ENCODE measurements around the gene P2RX2.

DNA sequence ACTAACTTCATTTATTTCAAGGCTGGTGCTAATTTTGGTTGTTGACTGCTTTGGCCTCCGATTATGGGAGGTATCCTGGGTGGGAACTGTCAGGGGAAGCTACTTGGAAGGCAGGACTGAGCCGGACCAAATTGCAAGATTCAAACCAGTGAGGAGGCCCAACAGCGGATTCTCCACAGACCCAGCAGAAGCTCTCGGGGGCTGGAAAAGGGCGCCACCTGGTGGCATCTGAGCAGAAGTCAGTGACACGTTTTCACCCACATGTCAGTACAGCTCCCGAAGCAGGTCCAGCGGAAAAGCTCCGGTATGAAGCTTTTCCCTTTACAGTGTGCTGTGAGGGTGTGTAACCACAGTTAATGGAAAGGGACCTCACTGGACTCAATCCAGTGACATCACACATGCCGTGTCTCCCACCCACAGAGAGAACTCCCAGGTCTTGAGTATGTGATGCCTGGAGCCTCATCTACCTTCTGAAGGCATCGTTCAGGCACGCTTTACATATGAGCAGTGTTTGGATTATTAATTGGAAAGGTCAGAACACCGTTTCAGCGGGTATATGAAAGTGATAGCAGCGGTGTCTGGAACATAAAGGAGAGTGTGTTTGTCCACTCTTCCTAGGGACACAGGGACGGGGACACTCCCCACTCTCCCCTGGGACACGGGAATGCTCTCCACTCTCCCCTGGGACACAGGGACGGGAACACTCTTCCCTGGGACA lies 3.6 kb upstream of the P2RX2 start:
- TF ChIP-seq, protein P1, sequence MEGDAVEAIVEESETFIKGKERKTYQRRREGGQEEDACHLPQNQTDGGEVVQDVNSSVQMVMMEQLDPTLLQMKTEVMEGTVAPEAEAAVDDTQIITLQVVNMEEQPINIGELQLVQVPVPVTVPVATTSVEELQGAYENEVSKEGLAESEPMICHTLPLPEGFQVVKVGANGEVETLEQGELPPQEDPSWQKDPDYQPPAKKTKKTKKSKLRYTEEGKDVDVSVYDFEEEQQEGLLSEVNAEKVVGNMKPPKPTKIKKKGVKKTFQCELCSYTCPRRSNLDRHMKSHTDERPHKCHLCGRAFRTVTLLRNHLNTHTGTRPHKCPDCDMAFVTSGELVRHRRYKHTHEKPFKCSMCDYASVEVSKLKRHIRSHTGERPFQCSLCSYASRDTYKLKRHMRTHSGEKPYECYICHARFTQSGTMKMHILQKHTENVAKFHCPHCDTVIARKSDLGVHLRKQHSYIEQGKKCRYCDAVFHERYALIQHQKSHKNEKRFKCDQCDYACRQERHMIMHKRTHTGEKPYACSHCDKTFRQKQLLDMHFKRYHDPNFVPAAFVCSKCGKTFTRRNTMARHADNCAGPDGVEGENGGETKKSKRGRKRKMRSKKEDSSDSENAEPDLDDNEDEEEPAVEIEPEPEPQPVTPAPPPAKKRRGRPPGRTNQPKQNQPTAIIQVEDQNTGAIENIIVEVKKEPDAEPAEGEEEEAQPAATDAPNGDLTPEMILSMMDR (conservative IDR thresholded peaks at IDR 0.05), result peak; percentile 93
- TF ChIP-seq EZH2 (IDR thresholded peaks at IDR 0.05; ENCODE audit: low read depth), result no peak

Measured in PC-9 (cell line).